Adrenal gland (tissue), 12 donors: Measurements from ENCODE around the gene FCMR. TPM values are rescaled to one million over a fixed set of nuclear protein-coding genes. Genes with fewer than 3 reads are reported as not detected.

Source experiments
- DNase-seq, 7 donors: peaks; one replicate each; pipeline ENCODE4 v3.0.0-alpha.2; 2019 to 2020
- H3K27ac ChIP-seq, 5 donors: fragments of 200-600 bp; sonication (generic) in 4 of 5; 1 replicate in 3 of 5; 2 replicates in 2 of 5; pipeline versions ENCODE4 v1.5.1 to v1.8.0; 2016 to 2020; ENCODE audit warnings: mild to moderate bottlenecking in 1 of 5
- H3K27me3 ChIP-seq: fragments of 200-600 bp; 2 replicates; pipeline ENCODE4 v1.8.0; 2021
- H3K36me3 ChIP-seq, 2 donors: fragments of 200-600 bp; replicated peaks in 1 of 2; 1 replicate in 1 of 2; 2 replicates in 1 of 2; pipeline versions ENCODE4 v1.5.1 to v1.8.0; 2018 to 2022
- H3K4me1 ChIP-seq, 2 donors: fragments of 200-600 bp; replicated peaks in 1 of 2; 1 replicate in 1 of 2; 2 replicates in 1 of 2; pipeline versions ENCODE4 v1.5.1 to v1.8.0; 2018 to 2021
- H3K4me3 ChIP-seq, 4 donors: fragments of 200-600 bp; sonication (generic) in 3 of 4; one replicate each; pipeline ENCODE4 v1.5.1; 2016 to 2018
- H3K9me3 ChIP-seq, 3 donors: fragments of 200-600 bp; sonication (generic) in 1 of 3; replicated peaks in 1 of 3; 1 replicate in 2 of 3; 2 replicates in 1 of 3; pipeline versions ENCODE4 v1.5.1 to v1.8.0; 2016 to 2021
- CTCF ChIP-seq, 6 experiments: fragments of 450-650 bp in 4 of 6; fragments of 200-600 bp in 2 of 6; sonication (generic) in 1 of 6; IDR thresholded peaks; 1 replicate in 5 of 6; 2 replicates in 1 of 6; pipeline versions ENCODE4 v1.5.1 to v1.8.0; 2016 to 2021; ENCODE audit warnings: antibody characterized with exemption in 6 of 6, mild to moderate bottlenecking in 2 of 6, moderate library complexity in 1 of 6
- POLR2A ChIP-seq, 2 donors: fragments of 450-650 bp; IDR thresholded peaks; one replicate each; pipeline ENCODE4 v1.6.1; 2017; ENCODE audit warnings: antibody characterized with exemption in 2 of 2, mild to moderate bottlenecking in 2 of 2, moderate library complexity in 1 of 2
- WGBS, 4 donors: extraction: QIAGEN DNeasy Blood & Tissue Kit in 2 of 4; methylation state at CpG; one replicate each; pipeline versions ENCODE4 v1.1.5 to v1.1.7; 2013 to 2017; 5-methylcytosine and 5-hydroxymethylcytosine counted together
- intact Hi-C, 2 donors: fragments of 100-400 bp; cut with DNase I; formaldehyde crosslinking; loops; one replicate each; pipeline versions ENCODE4 v1.14.1 to v1.15.0; 2022 to 2023
- polyA plus RNA-seq, 3 donors: library from polyadenylated mRNA; stranded (reverse); fragments of 200-250 nt in 2 of 3; fragments of 350-450 nt in 1 of 3; fragmentation: Illumina TruSeq in 1 of 3; extraction: RNeasy Lipid Tissue Mini Kit (QIAGEN cat#74804) in 1 of 3; gene quantifications; one replicate each; pipeline ENCODE4 v1.2.3, GENCODE V29; 2013 to 2014
- total RNA-seq, 9 donors: library from RNA; depleted of rRNA in 4 of 9; stranded (reverse); fragments of >200 nt in 4 of 9; fragments of 120-200 nt in 1 of 9; fragmentation: NEBNext Ultra II Directional in 1 of 9; extraction: Animal tissue kit (Norgen Biotek cat#: 25700) in 1 of 9; gene quantifications; one replicate each; pipeline versions ENCODE4 v1.1.0 to v1.2.4, GENCODE V29; 2013 to 2023
- donor health status: healthy with polysubstance abuse.
- donor health status: Bipolar disorder and iron deficiency.
- donor health status: DM: yes; HTN: yes; CAD: no.
- donor health status: DM: no; HTN: no; CAD: no.
- donor health status: DM: no; HTN: no; CAD: no.
- donor health status: DM: yes; HTN: yes; CAD: no.

Gene FCMR
- total and polyA plus RNA-seq, 12 donors, result 0.27 to 3.0 (median 1.2) TPM; not detected in 1

GRCh38 chr1:206911064-206911663 is 10.6 kb downstream of the FCMR start:
- Histone ChIP-seq H3K27me3 (peaks cover 10% of the 10 kb centered on the region), H3K9me3 (no peaks in the 10 kb centered on the region), H3K36me3 (no peaks in the 10 kb centered on the region), H3K27ac (no peak overlapping the region), H3K4me1 (peaks cover 9 to 15% of the 10 kb centered on the region in 2 donors), H3K4me3 (no peak overlapping the region)
- intact Hi-C loops, result loop anchor here (5.0 to 10.0 kb wide), 4 partner anchors 179 to 436 kb away; partner anchors contain the start of genes DYRK3 (in 2 of the 2) and IKBKE (in 1 of the 2)
- peak; percentile 44 to 73 (median 56) for DNase-seq
- whole genome bisulfite sequencing, 4 donors, result 0 to 3% (median 1%) methylated on average over 1 of the region's 1 CpG
- TF ChIP-seq CTCF (IDR thresholded peaks at IDR 0.05) (peak; percentile 57 to 95 (median 80)), POLR2A (IDR thresholded peaks at IDR 0.05) (no peak)

DNA sequence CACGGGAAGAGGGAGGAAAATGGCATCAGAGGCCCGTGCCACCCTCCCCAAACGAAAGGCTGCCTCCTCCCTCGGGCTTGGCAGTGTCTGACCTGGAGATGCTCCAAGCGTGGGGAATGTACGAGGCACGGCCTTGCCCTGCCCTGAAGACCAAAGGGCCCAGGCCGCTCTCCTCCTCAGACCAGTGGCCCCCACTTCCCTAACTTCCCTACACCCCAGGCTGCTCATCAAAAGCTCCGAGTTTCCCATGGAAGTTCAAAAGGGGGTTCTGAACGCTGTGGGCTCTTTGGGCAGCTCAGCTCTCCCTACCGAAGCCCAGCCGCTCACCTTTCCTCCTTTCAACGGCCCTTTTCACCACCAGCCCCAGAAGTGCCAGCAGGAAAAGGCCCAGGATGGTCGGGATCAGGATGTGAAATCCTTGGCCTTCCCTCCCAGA is 11.8 kb downstream of the FCMR start:
- peaks cover 9 to 15% of the 10 kb centered on the region in 2 donors for H3K4me1 ChIP-seq
- H3K27ac ChIP-seq, result peak overlapping the region in 1 of 5 donors; percentile 26
- DNase-seq, result peak in 1 of 7 donors; percentile 14
- intact Hi-C loops, result loop anchor here (5.0 to 10.0 kb wide), 5 partner anchors 175 to 435 kb away; partner anchors contain the start of genes DYRK3 (in 2 of the 2) and IKBKE (in 1 of the 2)
- H3K36me3 ChIP-seq, result no peaks in the 10 kb centered on the region
- TF ChIP-seq POLR2A (IDR thresholded peaks at IDR 0.05), result no peak
- no peak for TF ChIP-seq CTCF (IDR thresholded peaks at IDR 0.05)
- H3K4me3 ChIP-seq, result peak overlapping the region in 2 of 4 donors; percentile 27 to 56
- H3K27me3 ChIP-seq, result peaks cover 10% of the 10 kb centered on the region
- H3K9me3 ChIP-seq, result no peaks in the 10 kb centered on the region
- 25 to 42% (median 35%) methylated on average over 3 to 14 of the region's 14 CpGs for WGBS, 4 donors

- H3K36me3 ChIP-seq, result no peaks in the 10 kb centered on the region
- peak overlapping the region in 1 of 5 donors; percentile 26 for H3K27ac ChIP-seq
- peaks cover 9 to 15% of the 10 kb centered on the region in 2 donors for H3K4me1 ChIP-seq
- peak overlapping the region in 2 of 4 donors; percentile 27 to 56 for H3K4me3 ChIP-seq
- peaks cover 10% of the 10 kb centered on the region for H3K27me3 ChIP-seq
- intact Hi-C loops, result loop anchor here in 1 of 2 donors (10.0 kb wide), 1 partner anchor 175 kb away; no protein-coding TSS in a partner anchor
- DNase-seq, result peak; percentile 29 to 84 (median 50)
- no peaks in the 10 kb centered on the region for H3K9me3 ChIP-seq
- TF ChIP-seq CTCF (IDR thresholded peaks at IDR 0.05) (no peak), POLR2A (IDR thresholded peaks at IDR 0.05) (no peak)
- WGBS, 4 donors, result 1 to 14% (median 6%) methylated on average over 10 to 69 of the region's 69 CpGs
Observed at GRCh38 chr1:206909161-206909882, 12.4 kb downstream of the FCMR start.

DNA sequence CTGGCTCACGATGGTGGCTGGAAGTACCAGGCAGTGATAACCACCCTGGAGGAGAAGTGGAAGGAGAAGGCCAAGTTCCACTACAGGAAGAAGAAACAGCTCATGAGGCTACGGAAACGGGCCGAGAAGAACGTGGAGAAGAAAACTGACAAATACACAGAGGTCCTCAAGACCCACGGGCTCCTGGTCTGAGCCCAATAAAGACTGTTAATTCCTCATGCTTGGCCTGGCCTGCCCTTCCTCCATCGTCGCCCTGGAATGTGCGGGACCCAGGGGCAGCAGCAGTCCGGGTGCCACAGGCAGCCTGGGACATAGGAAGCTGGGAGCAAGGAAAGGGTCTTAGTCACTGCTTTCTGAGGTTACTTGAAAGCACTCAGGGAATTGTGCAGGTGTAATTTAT is 13.7 kb downstream of the FCMR start:
- WGBS, 4 donors, result 89 to 94% (median 91%) methylated on average over 10 of the region's 10 CpGs
- TF ChIP-seq POLR2A (IDR thresholded peaks at IDR 0.05), result no peak
- no peak for TF ChIP-seq CTCF (IDR thresholded peaks at IDR 0.05)
- peaks cover 8% of the 10 kb centered on the region for H3K27me3 ChIP-seq
- intact Hi-C loops, result loop anchor here in 1 of 2 donors (10.0 kb wide), 1 partner anchor 173 kb away; no protein-coding TSS in a partner anchor
- H3K4me1 ChIP-seq, result peaks cover 9 to 15% of the 10 kb centered on the region in 2 donors
- DNase-seq, result no peak
- H3K27ac ChIP-seq, result no peak overlapping the region
- no peak overlapping the region for H3K4me3 ChIP-seq
- no peaks in the 10 kb centered on the region for H3K36me3 ChIP-seq
- H3K9me3 ChIP-seq, result no peaks in the 10 kb centered on the region
